GM12878 (cell line): ENCODE results near the gene TNFRSF8. TPM values are rescaled to one million over a fixed set of nuclear protein-coding genes. Genes with fewer than 3 reads are reported as not detected.

Experiments
- CBFB ChIP-seq: IDR thresholded peaks from 2 replicates; pipeline ENCODE4 v1.6.1; 2016; ENCODE audit warnings: antibody characterized with exemption, low read depth
- CREM ChIP-seq: IDR thresholded peaks from 2 replicates; pipeline ENCODE4 v1.6.1; 2014; ENCODE audit warnings: antibody characterized with exemption, low read depth
- EED ChIP-seq: sonication (generic); IDR thresholded peaks from 2 replicates; pipeline ENCODE4 v1.6.1; 2016; ENCODE audit warnings: antibody characterized with exemption, low read depth
- FOS ChIP-seq: IDR thresholded peaks from 3 replicates; pipeline ENCODE4 v1.6.1; 2011; ENCODE audit warnings: borderline replicate concordance; ENCODE audit not compliant: insufficient read length; ENCODE audit errors: extremely low read depth
- KLF5 ChIP-seq: fragments of 450-650 bp; IDR thresholded peaks from 2 replicates; pipeline ENCODE4 v1.6.1; 2014; ENCODE audit warnings: mild to moderate bottlenecking; ENCODE audit not compliant: partially characterized antibody
- MTA2 ChIP-seq: fragments of 450-650 bp; IDR thresholded peaks from 2 replicates; pipeline ENCODE4 v1.6.1; 2016; ENCODE audit warnings: low read depth, mild to moderate bottlenecking, moderate library complexity
- NR2F1 ChIP-seq: fragments of 450-650 bp; conservative IDR thresholded peaks from 2 replicates; pipeline ENCODE4 v1.6.1; 2017; ENCODE audit warnings: mild to moderate bottlenecking
- PAX8 ChIP-seq: fragments of 450-650 bp; IDR thresholded peaks from 2 replicates; pipeline ENCODE4 v1.6.1; 2017; ENCODE audit warnings: mild to moderate bottlenecking, moderate library complexity
- POLR2AphosphoS2 ChIP-seq: IDR thresholded peaks from 2 replicates; pipeline ENCODE4 v1.6.1; 2011; ENCODE audit warnings: low read depth, mild to moderate bottlenecking, low read length, improper control_type of control experiment, moderate library complexity
- SP1 ChIP-seq: IDR thresholded peaks from one replicate; pipeline ENCODE4 v1.6.1; 2011; ENCODE audit warnings: low read depth, low read length
- SPI1 ChIP-seq: IDR thresholded peaks from 2 replicates; pipeline ENCODE4 v1.6.1; 2011; ENCODE audit warnings: low read depth, mild to moderate bottlenecking, low read length, moderate library complexity, borderline replicate concordance; ENCODE audit not compliant: insufficient read depth
- STAT3 ChIP-seq: IDR thresholded peaks from 2 replicates; pipeline ENCODE4 v1.6.1; 2011; ENCODE audit warnings: low read depth, low read length, improper control_type of control experiment
- WRNIP1 ChIP-seq: IDR thresholded peaks from 2 replicates; pipeline ENCODE4 v1.6.1; 2011; ENCODE audit warnings: low read depth, low read length, improper control_type of control experiment, borderline replicate concordance
- ZNF622 ChIP-seq: fragments of 450-650 bp; IDR thresholded peaks from 2 replicates; pipeline ENCODE4 v1.6.1; 2017; ENCODE audit warnings: mild to moderate bottlenecking, inconsistent platforms
- polyA plus RNA-seq, 11 experiments: library from polyadenylated mRNA; depleted of rRNA in 4 of 11; unstranded in 6 of 11; stranded (reverse) in 5 of 11; fragments of >200 nt; fragmentation: Nextera tagmentation in 4 of 11; fragmentation: Illumina TruSeq in 1 of 11; extraction: Ambion mirVana in 4 of 11; extraction: Trizol in 1 of 11; gene quantifications; 1 replicate in 1 of 11; 2 replicates in 10 of 11; pipeline versions ENCODE4 v1.2.1 to v1.2.3, GENCODE V29; 2011 to 2016; ENCODE audit warnings: inconsistent platforms in 2 of 11, missing spikeins in 2 of 11, low read depth in 1 of 11
- total RNA-seq, 4 experiments: library from RNA; depleted of rRNA in 3 of 4; stranded (reverse); fragments of >200 nt in 3 of 4; fragmentation: Illumina TruSeq in 1 of 4; extraction: Trizol in 1 of 4; gene quantifications; 2 replicates each; pipeline versions ENCODE4 v1.2.1 to v1.2.3, GENCODE V29; 2013 to 2021
- TF ChIP-seq, protein P1 (sequence below): fragments of 450-650 bp; formaldehyde crosslinking; IDR thresholded peaks from 2 replicates; pipeline ENCODE4 v1.4.0; 2022; ENCODE audit warnings: mild to moderate bottlenecking, moderate library complexity
- TF ChIP-seq, protein P2 (sequence below): fragments of 450-650 bp; IDR thresholded peaks from 2 replicates; pipeline ENCODE4 v1.6.1; 2014; ENCODE audit warnings: mild to moderate bottlenecking
- TF ChIP-seq, protein P3 (sequence below): fragments of 450-650 bp; IDR thresholded peaks from 2 replicates; pipeline ENCODE4 v1.6.1; 2018; ENCODE audit warnings: borderline replicate concordance, mild to moderate bottlenecking; ENCODE audit not compliant: partially characterized antibody
- TF ChIP-seq, protein P4 (sequence below): fragments of 450-650 bp; IDR thresholded peaks from 2 replicates; pipeline ENCODE4 v1.6.1; 2017; ENCODE audit warnings: mild to moderate bottlenecking, moderate library complexity
- TF ChIP-seq, protein P5 (sequence below): fragments of 150-350 bp; IDR thresholded peaks from 2 replicates; pipeline ENCODE4 v1.6.1; 2014; ENCODE audit warnings: mild to moderate bottlenecking, low read depth, low read length

The TNFRSF8 gene
- total and polyA plus RNA-seq, 10 of the 15 experiments (the other 5 are each of a cell fraction or from before 2014, with no cell fraction given), result 9.8 to 114 (median 58.8) TPM

DNA sequence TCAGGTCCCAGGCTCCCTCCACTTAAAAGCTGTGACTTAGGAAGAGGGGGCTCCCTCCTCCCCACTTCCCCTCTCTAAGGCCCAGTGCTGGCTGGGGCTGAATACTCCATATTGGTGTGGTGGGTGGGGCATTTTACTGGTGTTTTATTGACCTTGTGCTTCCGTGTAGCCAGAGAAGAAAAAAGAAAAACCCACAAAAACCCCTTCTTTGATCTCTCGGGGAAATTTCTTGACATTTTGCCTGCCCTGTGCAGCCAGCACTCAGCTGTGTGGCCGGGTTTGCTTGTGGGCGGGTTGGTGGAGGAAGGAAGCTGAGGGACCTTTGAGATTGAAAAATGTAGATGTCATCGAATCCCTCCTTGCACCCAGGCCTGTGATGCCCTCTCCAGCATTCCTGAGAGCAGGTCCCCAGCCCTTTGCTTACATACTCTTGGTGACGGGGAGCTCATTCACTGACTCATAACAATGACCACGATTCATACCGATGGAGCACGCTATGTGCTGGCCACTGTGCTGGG, 24.8 kb downstream of the TNFRSF8 start (continued):
- TF ChIP-seq CREM (no peak), SP1 (no peak), MTA2 (peak; percentile 38; the same call in 1 of the 2 replicates), NR2F1 (peak; percentile 76), SPI1 (peak; percentile 79; the same call in 1 of the 2 replicates), PAX8 (no peak), KLF5 (no peak), WRNIP1 (no peak), STAT3 (no peak), FOS (no peak), POLR2AphosphoS2 (no peak), EED (no peak), CBFB (peak; percentile 65), ZNF622 (no peak)
- TF ChIP-seq, protein P1, sequence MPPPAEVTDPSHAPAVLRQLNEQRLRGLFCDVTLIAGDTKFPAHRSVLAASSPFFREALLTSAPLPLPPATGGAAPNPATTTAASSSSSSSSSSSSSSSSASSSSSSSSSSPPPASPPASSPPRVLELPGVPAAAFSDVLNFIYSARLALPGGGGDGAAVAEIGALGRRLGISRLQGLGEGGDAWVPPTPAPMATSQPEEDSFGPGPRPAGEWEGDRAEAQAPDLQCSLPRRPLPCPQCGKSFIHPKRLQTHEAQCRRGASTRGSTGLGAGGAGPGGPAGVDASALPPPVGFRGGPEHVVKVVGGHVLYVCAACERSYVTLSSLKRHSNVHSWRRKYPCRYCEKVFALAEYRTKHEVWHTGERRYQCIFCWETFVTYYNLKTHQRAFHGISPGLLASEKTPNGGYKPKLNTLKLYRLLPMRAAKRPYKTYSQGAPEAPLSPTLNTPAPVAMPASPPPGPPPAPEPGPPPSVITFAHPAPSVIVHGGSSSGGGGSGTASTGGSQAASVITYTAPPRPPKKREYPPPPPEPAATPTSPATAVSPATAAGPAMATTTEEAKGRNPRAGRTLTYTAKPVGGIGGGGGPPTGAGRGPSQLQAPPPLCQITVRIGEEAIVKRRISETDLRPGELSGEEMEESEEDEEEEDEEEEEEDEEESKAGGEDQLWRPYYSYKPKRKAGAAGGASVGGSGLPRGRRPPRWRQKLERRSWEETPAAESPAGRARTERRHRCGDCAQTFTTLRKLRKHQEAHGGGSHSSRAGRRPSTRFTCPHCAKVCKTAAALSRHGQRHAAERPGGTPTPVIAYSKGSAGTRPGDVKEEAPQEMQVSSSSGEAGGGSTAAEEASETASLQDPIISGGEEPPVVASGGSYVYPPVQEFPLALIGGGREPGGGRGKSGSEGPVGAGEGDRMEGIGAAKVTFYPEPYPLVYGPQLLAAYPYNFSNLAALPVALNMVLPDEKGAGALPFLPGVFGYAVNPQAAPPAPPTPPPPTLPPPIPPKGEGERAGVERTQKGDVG, result no peak
- TF ChIP-seq, protein P2, sequence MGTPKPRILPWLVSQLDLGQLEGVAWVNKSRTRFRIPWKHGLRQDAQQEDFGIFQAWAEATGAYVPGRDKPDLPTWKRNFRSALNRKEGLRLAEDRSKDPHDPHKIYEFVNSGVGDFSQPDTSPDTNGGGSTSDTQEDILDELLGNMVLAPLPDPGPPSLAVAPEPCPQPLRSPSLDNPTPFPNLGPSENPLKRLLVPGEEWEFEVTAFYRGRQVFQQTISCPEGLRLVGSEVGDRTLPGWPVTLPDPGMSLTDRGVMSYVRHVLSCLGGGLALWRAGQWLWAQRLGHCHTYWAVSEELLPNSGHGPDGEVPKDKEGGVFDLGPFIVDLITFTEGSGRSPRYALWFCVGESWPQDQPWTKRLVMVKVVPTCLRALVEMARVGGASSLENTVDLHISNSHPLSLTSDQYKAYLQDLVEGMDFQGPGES, result no peak
- TF ChIP-seq, protein P3, sequence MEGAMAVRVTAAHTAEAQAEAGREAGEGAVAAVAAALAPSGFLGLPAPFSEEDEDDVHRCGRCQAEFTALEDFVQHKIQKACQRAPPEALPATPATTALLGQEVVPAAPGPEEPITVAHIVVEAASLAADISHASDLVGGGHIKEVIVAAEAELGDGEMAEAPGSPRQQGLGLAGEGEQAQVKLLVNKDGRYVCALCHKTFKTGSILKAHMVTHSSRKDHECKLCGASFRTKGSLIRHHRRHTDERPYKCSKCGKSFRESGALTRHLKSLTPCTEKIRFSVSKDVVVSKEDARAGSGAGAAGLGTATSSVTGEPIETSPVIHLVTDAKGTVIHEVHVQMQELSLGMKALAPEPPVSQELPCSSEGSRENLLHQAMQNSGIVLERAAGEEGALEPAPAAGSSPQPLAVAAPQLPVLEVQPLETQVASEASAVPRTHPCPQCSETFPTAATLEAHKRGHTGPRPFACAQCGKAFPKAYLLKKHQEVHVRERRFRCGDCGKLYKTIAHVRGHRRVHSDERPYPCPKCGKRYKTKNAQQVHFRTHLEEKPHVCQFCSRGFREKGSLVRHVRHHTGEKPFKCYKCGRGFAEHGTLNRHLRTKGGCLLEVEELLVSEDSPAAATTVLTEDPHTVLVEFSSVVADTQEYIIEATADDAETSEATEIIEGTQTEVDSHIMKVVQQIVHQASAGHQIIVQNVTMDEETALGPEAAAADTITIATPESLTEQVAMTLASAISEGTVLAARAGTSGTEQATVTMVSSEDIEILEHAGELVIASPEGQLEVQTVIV, result no peak
- TF ChIP-seq, protein P4, sequence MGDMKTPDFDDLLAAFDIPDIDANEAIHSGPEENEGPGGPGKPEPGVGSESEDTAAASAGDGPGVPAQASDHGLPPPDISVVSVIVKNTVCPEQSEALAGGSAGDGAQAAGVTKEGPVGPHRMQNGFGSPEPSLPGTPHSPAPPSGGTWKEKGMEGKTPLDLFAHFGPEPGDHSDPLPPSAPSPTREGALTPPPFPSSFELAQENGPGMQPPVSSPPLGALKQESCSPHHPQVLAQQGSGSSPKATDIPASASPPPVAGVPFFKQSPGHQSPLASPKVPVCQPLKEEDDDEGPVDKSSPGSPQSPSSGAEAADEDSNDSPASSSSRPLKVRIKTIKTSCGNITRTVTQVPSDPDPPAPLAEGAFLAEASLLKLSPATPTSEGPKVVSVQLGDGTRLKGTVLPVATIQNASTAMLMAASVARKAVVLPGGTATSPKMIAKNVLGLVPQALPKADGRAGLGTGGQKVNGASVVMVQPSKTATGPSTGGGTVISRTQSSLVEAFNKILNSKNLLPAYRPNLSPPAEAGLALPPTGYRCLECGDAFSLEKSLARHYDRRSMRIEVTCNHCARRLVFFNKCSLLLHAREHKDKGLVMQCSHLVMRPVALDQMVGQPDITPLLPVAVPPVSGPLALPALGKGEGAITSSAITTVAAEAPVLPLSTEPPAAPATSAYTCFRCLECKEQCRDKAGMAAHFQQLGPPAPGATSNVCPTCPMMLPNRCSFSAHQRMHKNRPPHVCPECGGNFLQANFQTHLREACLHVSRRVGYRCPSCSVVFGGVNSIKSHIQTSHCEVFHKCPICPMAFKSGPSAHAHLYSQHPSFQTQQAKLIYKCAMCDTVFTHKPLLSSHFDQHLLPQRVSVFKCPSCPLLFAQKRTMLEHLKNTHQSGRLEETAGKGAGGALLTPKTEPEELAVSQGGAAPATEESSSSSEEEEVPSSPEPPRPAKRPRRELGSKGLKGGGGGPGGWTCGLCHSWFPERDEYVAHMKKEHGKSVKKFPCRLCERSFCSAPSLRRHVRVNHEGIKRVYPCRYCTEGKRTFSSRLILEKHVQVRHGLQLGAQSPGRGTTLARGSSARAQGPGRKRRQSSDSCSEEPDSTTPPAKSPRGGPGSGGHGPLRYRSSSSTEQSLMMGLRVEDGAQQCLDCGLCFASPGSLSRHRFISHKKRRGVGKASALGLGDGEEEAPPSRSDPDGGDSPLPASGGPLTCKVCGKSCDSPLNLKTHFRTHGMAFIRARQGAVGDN, result peak; percentile 34; the same call in 1 of the 2 replicates
- TF ChIP-seq, protein P5, sequence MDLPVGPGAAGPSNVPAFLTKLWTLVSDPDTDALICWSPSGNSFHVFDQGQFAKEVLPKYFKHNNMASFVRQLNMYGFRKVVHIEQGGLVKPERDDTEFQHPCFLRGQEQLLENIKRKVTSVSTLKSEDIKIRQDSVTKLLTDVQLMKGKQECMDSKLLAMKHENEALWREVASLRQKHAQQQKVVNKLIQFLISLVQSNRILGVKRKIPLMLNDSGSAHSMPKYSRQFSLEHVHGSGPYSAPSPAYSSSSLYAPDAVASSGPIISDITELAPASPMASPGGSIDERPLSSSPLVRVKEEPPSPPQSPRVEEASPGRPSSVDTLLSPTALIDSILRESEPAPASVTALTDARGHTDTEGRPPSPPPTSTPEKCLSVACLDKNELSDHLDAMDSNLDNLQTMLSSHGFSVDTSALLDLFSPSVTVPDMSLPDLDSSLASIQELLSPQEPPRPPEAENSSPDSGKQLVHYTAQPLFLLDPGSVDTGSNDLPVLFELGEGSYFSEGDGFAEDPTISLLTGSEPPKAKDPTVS, result no peak
